ENCODE data around the gene CHCHD6. TPM values are rescaled to one million over a fixed set of nuclear protein-coding genes. Genes with fewer than 3 reads are reported as not detected.

CHCHD6 gene
- total and polyA plus RNA-seq, 2 of the 4 experiments (the other 2 are of a cell fraction), result 18.8 to 28.9 TPM

GRCh38 chr3:126658584-126658983 is 45.5 kb upstream of the CHCHD6 start:
- Histone ChIP-seq H3K14ac (replicated peaks; ENCODE audit: low read depth, low read length) (no peak overlapping the region), H3K27ac (ENCODE audit: insufficient read depth, low read length) (no peak overlapping the region), H3K36me3 (ENCODE audit: control insufficient read depth, insufficient read depth, low read length) (no peaks in the 10 kb centered on the region), H3K27me3 (ENCODE audit: control insufficient read depth, insufficient read depth, low read length) (peaks cover 43% of the 10 kb centered on the region), H4K5ac (ENCODE audit: low read depth, low read length) (no peak overlapping the region), H3K4me3 (ENCODE audit: insufficient read depth, low read depth, low read length) (no peak overlapping the region), H3K9ac (ENCODE audit: low read depth, low read length) (no peak overlapping the region), H2BK5ac (ENCODE audit: low read depth, low read length, poor library complexity, severe bottlenecking) (no peak overlapping the region), H2BK120ac (ENCODE audit: low read depth, low read length) (no peak overlapping the region), H3K4ac (ENCODE audit: low read depth, low read length) (no peak overlapping the region), H2AFZ (replicated peaks; ENCODE audit: low read length, poor library complexity) (no peak overlapping the region), H3K9me3 (ENCODE audit: control insufficient read depth, insufficient read depth, low read length) (peaks cover 6% of the 10 kb centered on the region; the same call in 1 of the 2 replicates), H3K56ac (ENCODE audit: extremely low read depth, insufficient read depth, low read length) (no peak overlapping the region), H4K91ac (ENCODE audit: insufficient read depth, low read depth, low read length) (no peak overlapping the region), H3K18ac (ENCODE audit: low read depth, low read length) (no peak overlapping the region), H3K23ac (ENCODE audit: low read depth, low read length) (no peak overlapping the region), H3K4me1 (ENCODE audit: control insufficient read depth, insufficient read depth, low read length) (no peaks in the 10 kb centered on the region), H2AK9ac (replicated peaks; ENCODE audit: low read depth, low read length, poor library complexity) (no peak overlapping the region), H2BK20ac (ENCODE audit: low read depth, low read length) (no peak overlapping the region), H2BK15ac (ENCODE audit: low read depth, low read length) (no peak overlapping the region), H4K20me1 (ENCODE audit: insufficient read depth, low read length) (no peaks in the 10 kb centered on the region), H2AK5ac (ENCODE audit: low read depth, low read length) (no peak overlapping the region), H3K4me2 (ENCODE audit: low read depth, low read length) (no peak overlapping the region), H4K8ac (ENCODE audit: low read depth in 2 of 2, low read length in 2 of 2) (no peak overlapping the region), H3K9me1 (ENCODE audit: insufficient read depth, low read length) (no peaks in the 10 kb centered on the region), H3K79me1 (ENCODE audit: low read depth in 1 of 2, low read length in 2 of 2) (peaks cover 0 to 5% of the 10 kb centered on the region in 2 experiments; a peak in 1 of 4 replicates)
- no CpG with 5 or more reads among the region's 3 CpGs for WGBS, 2 experiments (ENCODE audit: extremely low coverage in 2 of 2, insufficient read length in 1 of 2)
- BruUV-seq (replicated peaks), result no TSS peak
- DNase-seq (no peak), ATAC-seq (ENCODE audit: low read depth) (no peak)
- ChIA-PET CTCF (no interaction called here), POLR2A (ENCODE audit: unreplicated experiment) (no interaction called here)
- no peak for TF ChIP-seq NFE2L2 (IDR thresholded peaks at IDR 0.05; ENCODE audit: low read depth, low read length)
- TF ChIP-seq BHLHE40 (IDR thresholded peaks at IDR 0.05; ENCODE audit: low read depth, low read length), result no peak
- no peak for TF ChIP-seq USF2 (IDR thresholded peaks at IDR 0.05; ENCODE audit: low read depth, low read length)
- TF ChIP-seq POLR2A (IDR thresholded peaks at IDR 0.05; ENCODE audit: low read depth, low read length), result no peak
- no peak for TF ChIP-seq FOS (IDR thresholded peaks at IDR 0.05; ENCODE audit: low read depth, low read length)
- TF ChIP-seq CEBPB (IDR thresholded peaks at IDR 0.05; ENCODE audit: low read depth, low read length), result no peak
- no peak for TF ChIP-seq SMC3 (IDR thresholded peaks at IDR 0.05; ENCODE audit: low read depth, low read length)
- no peak for TF ChIP-seq ELK1 (IDR thresholded peaks at IDR 0.05; ENCODE audit: borderline replicate concordance, low read depth, low read length)
- TF ChIP-seq CTCF (conservative IDR thresholded peaks at IDR 0.05; ENCODE audit: low read depth, low read length), result no peak
- in situ Hi-C loops (cut with MboI; ENCODE audit: low sequenced_read_pairs), result no loop called here
- intact Hi-C loops (cut with micrococcal nuclease), result no loop called here
- dilution Hi-C loops (cut with HindIII; ENCODE audit: low sequenced_read_pairs, unreplicated experiment), result no loop called here

All from IMR-90 (cell line).